ENCODE results near the gene NIPA2.

Gene NIPA2

GRCh38 chr15:22813844-22814243 lies 24.6 kb upstream of the NIPA2 start:
- no peaks in the 10 kb centered on the region for H3K9me3 ChIP-seq (replicated peaks in 1 of 11)
- H3K4me2 ChIP-seq: no peak overlapping the region

GRCh38 chr15:22815766-22816165 lies 22.7 kb upstream of the NIPA2 start:
- Histone ChIP-seq H3K9me3 (replicated peaks in 1 of 11) (no peaks in the 10 kb centered on the region), H3K36me3 (peaks cover 21 to 77% (median 53%) of the 10 kb centered on the region in 11 experiments), H4K20me1 (peaks cover 0 to 20% (median 0%) of the 10 kb centered on the region in 11 experiments; a peak in 5 of 22 replicates), H3K4me1 (peaks cover 3 to 25% (median 12%) of the 10 kb centered on the region in 10 experiments; a peak in 19 of 20 replicates), H3K4me2 (no peak overlapping the region), H3K27ac (no peak overlapping the region), H3K4me3 (no peak overlapping the region), H3K9ac (no peak overlapping the region), H3K27me3 (no peaks in the 10 kb centered on the region)
- no peak for TF ChIP-seq Cebpa-rat (IDR thresholded peaks at IDR 0.05)

More at GRCh38 chr15:22813844-22814243, 24.6 kb upstream of the NIPA2 start:
- Histone ChIP-seq H3K27ac (no peak overlapping the region), H4K20me1 (peaks cover 0 to 26% (median 0%) of the 10 kb centered on the region in 11 experiments; a peak in 6 of 22 replicates), H3K27me3 (no peaks in the 10 kb centered on the region), H3K4me3 (no peak overlapping the region), H3K4me1 (peaks cover 13 to 44% (median 31%) of the 10 kb centered on the region in 10 experiments), H3K36me3 (peaks cover 12 to 58% (median 38%) of the 10 kb centered on the region in 11 experiments; a peak in 21 of 22 replicates), H3K9ac (no peak overlapping the region)
- TF ChIP-seq Cebpa-rat (IDR thresholded peaks at IDR 0.05): no peak

- no peaks in the 10 kb centered on the region for H3K27me3 ChIP-seq
- H3K4me1 ChIP-seq: no peaks in the 10 kb centered on the region
- no peak overlapping the region for H3K9ac ChIP-seq
- H3K9me3 ChIP-seq (replicated peaks in 1 of 11): no peaks in the 10 kb centered on the region
- H4K20me1 ChIP-seq: peaks cover 0 to 11% (median 0%) of the 10 kb centered on the region in 11 experiments; a peak in 3 of 22 replicates
- H3K27ac ChIP-seq: no peak overlapping the region
- H3K4me2 ChIP-seq: no peak overlapping the region
- H3K4me3 ChIP-seq: no peak overlapping the region
- no peak for TF ChIP-seq Cebpa-rat (IDR thresholded peaks at IDR 0.05)
- peaks cover 44 to 87% (median 70%) of the 10 kb centered on the region in 11 experiments for H3K36me3 ChIP-seq
These were observed 18.8 kb upstream of the NIPA2 start for GRCh38 chr15:22819651-22820050.

GRCh38 chr15:22823495-22824128 lies 14.9 kb upstream of the NIPA2 start:
- Histone ChIP-seq H3K36me3 (peaks cover 65 to 99% (median 88%) of the 10 kb centered on the region in 11 experiments), H3K9me3 (replicated peaks in 1 of 11) (no peaks in the 10 kb centered on the region)
- no peak for TF ChIP-seq Cebpa-rat (IDR thresholded peaks at IDR 0.05)

GRCh38 chr15:22827125-22827524 lies 11.3 kb upstream of the NIPA2 start:
- Histone ChIP-seq H3K36me3 (peaks cover 43 to 80% (median 63%) of the 10 kb centered on the region in 11 experiments), H3K27me3 (no peaks in the 10 kb centered on the region), H3K9me3 (replicated peaks in 1 of 11) (peaks cover 0 to 3% (median under 1%) of the 10 kb centered on the region in 11 experiments; a peak in 7 of 22 replicates), H3K9ac (peak overlapping the region in 1 of 11 experiments; percentile 7; a peak in 1 of 22 replicates), H3K4me1 (no peaks in the 10 kb centered on the region), H4K20me1 (no peaks in the 10 kb centered on the region; a peak in 2 of 22 replicates), H3K4me2 (no peak overlapping the region), H3K27ac (no peak overlapping the region), H3K4me3 (no peak overlapping the region)
- TF ChIP-seq Cebpa-rat (IDR thresholded peaks at IDR 0.05): no peak

More at GRCh38 chr15:22823495-22824128, 14.9 kb upstream of the NIPA2 start:
- Histone ChIP-seq H3K4me3 (no peak overlapping the region), H4K20me1 (peaks cover 0 to 11% (median 0%) of the 10 kb centered on the region in 11 experiments; a peak in 3 of 22 replicates), H3K4me2 (no peak overlapping the region), H3K9ac (no peak overlapping the region), H3K4me1 (no peaks in the 10 kb centered on the region), H3K27ac (no peak overlapping the region), H3K27me3 (no peaks in the 10 kb centered on the region)

- TF ChIP-seq Cebpa-rat (IDR thresholded peaks at IDR 0.05): no peak
- peaks cover 10 to 46% (median 22%) of the 10 kb centered on the region in 11 experiments; a peak in 19 of 22 replicates for H3K36me3 ChIP-seq
These were observed 7.0 kb upstream of the NIPA2 start for GRCh38 chr15:22831473-22831872.

GRCh38 chr15:22839046-22839695 lies 705 bp downstream of the NIPA2 start:
- Histone ChIP-seq H3K36me3 (peaks cover 23 to 41% (median 38%) of the 10 kb centered on the region in 11 experiments), H3K4me3 (peak overlapping the region; percentile 81 to 98 (median 89)), H3K4me1 (peaks cover 16 to 34% (median 30%) of the 10 kb centered on the region in 10 experiments), H4K20me1 (peaks cover 43 to 56% (median 45%) of the 10 kb centered on the region in 11 experiments; a peak in 21 of 22 replicates), H3K9me3 (replicated peaks in 1 of 11) (no peaks in the 10 kb centered on the region), H3K27me3 (no peaks in the 10 kb centered on the region), H3K27ac (peak overlapping the region; percentile 81 to 97 (median 93)), H3K4me2 (peak overlapping the region; percentile 68 to 99 (median 96)), H3K9ac (peak overlapping the region; percentile 90 to 97 (median 94))
- TF ChIP-seq Cebpa-rat (IDR thresholded peaks at IDR 0.05): no peak

More at GRCh38 chr15:22831473-22831872, 7.0 kb upstream of the NIPA2 start:
- Histone ChIP-seq H3K4me1 (no peaks in the 10 kb centered on the region), H3K4me2 (no peak overlapping the region), H4K20me1 (no peaks in the 10 kb centered on the region; a peak in 2 of 22 replicates), H3K9me3 (replicated peaks in 1 of 11) (peaks cover 10 to 18% (median 15%) of the 10 kb centered on the region in 11 experiments; a peak in 21 of 22 replicates), H3K9ac (no peak overlapping the region), H3K27ac (no peak overlapping the region), H3K4me3 (no peak overlapping the region), H3K27me3 (no peaks in the 10 kb centered on the region)

GRCh38 chr15:22844421-22845288 lies 6.2 kb downstream of the NIPA2 start:
- Histone ChIP-seq H3K27me3 (no peaks in the 10 kb centered on the region), H3K9ac (peak overlapping the region in 2 of 11 experiments; percentile 36 to 57; a peak in 2 of 22 replicates), H3K4me1 (peaks cover 16 to 47% (median 34%) of the 10 kb centered on the region in 10 experiments), H3K4me3 (no peak overlapping the region), H3K36me3 (peaks cover 74 to 95% (median 92%) of the 10 kb centered on the region in 11 experiments), H3K4me2 (peak overlapping the region in 2 of 11 experiments; percentile 21 to 27; a peak in 2 of 22 replicates), H3K9me3 (replicated peaks in 1 of 11) (no peaks in the 10 kb centered on the region), H4K20me1 (peaks cover 98 to 100% (median 100%) of the 10 kb centered on the region in 11 experiments), H3K27ac (no peak overlapping the region)
- TF ChIP-seq Cebpa-rat (IDR thresholded peaks at IDR 0.05): no peak
